Measurements from ENCODE around the gene CNTN5. TPM values are rescaled to one million over a fixed set of nuclear protein-coding genes. Genes with fewer than 3 reads are reported as not detected.
A peak's percentile ranks its signal among the peaks of the same experiment; 100 is the strongest.

The CNTN5 gene
- total RNA-seq, 1 experiment from 2014 or later = not detected

GRCh38 chr11:100354736-100355135 lies 1334.0 kb downstream of the CNTN5 start:
- peak; percentile 52 for DNase-seq
- H3K79me2 ChIP-seq (ENCODE audit: low read length) = no peaks in the 10 kb centered on the region
- peak; percentile 45; the same call in 1 of the 2 replicates for ATAC-seq
- H3K4me3 ChIP-seq (ENCODE audit: low read length) = no peak overlapping the region
- peaks cover 22% of the 10 kb centered on the region for H3K27me3 ChIP-seq (ENCODE audit: low read length)
- no peak overlapping the region for H2AFZ ChIP-seq (ENCODE audit: low read length)
- H3F3A ChIP-seq (ENCODE audit: low read length, unreplicated experiment) = no peaks in the 10 kb centered on the region
- H3K4me2 ChIP-seq (ENCODE audit: low read length) = no peak overlapping the region
- ChIA-PET CTCF (no interaction called here), POLR2A (ENCODE audit: unreplicated experiment) (no interaction called here)
- no peak overlapping the region for H3K9ac ChIP-seq (ENCODE audit: low read length)
- intact Hi-C loops (cut with micrococcal nuclease) = no loop called here
- no peaks in the 10 kb centered on the region for H3K9me3 ChIP-seq (ENCODE audit: low read length)
- H3K4me1 ChIP-seq (ENCODE audit: insufficient read depth, low read length) = no peaks in the 10 kb centered on the region
- H4K20me1 ChIP-seq (ENCODE audit: low read length) = no peaks in the 10 kb centered on the region
- H3K36me3 ChIP-seq (ENCODE audit: low read depth, low read length) = no peaks in the 10 kb centered on the region
- no peak overlapping the region for H3K27ac ChIP-seq (ENCODE audit: low read length)
- no peaks in the 10 kb centered on the region for H3K9me2 ChIP-seq (replicated peaks; ENCODE audit: low read length)
- BruUV-seq (replicated peaks) = no TSS peak
- TF ChIP-seq EZH2 (IDR thresholded peaks at IDR 0.05; ENCODE audit: low read length, unreplicated experiment) (no peak), EZH2phosphoT487 (IDR thresholded peaks at IDR 0.05; ENCODE audit: borderline replicate concordance, low read length) (no peak), CTCF (conservative IDR thresholded peaks at IDR 0.05; ENCODE audit: low read depth, low read length) (no peak)

GRCh38 chr11:100356035-100356434 lies 1335.3 kb downstream of the CNTN5 start:
- no peak overlapping the region for H3K27ac ChIP-seq (ENCODE audit: low read length)
- H3K9ac ChIP-seq (ENCODE audit: low read length) = no peak overlapping the region
- intact Hi-C loops (cut with micrococcal nuclease) = no loop called here
- H3K27me3 ChIP-seq (ENCODE audit: low read length) = peaks cover 16% of the 10 kb centered on the region
- H3K9me2 ChIP-seq (replicated peaks; ENCODE audit: low read length) = no peaks in the 10 kb centered on the region
- H3F3A ChIP-seq (ENCODE audit: low read length, unreplicated experiment) = no peaks in the 10 kb centered on the region
- H2AFZ ChIP-seq (ENCODE audit: low read length) = 0 out of 2 replicates have a peak overlapping the region, but pooled peaks have one; percentile 9
- H3K79me2 ChIP-seq (ENCODE audit: low read length) = no peaks in the 10 kb centered on the region
- DNase-seq = no peak
- ATAC-seq = no peak
- H3K4me3 ChIP-seq (ENCODE audit: low read length) = no peak overlapping the region
- TF ChIP-seq CTCF (conservative IDR thresholded peaks at IDR 0.05; ENCODE audit: low read depth, low read length) (no peak), EZH2phosphoT487 (IDR thresholded peaks at IDR 0.05; ENCODE audit: borderline replicate concordance, low read length) (no peak), EZH2 (IDR thresholded peaks at IDR 0.05; ENCODE audit: low read length, unreplicated experiment) (no peak)
- BruUV-seq (replicated peaks) = no TSS peak
- no peaks in the 10 kb centered on the region for H4K20me1 ChIP-seq (ENCODE audit: low read length)
- no peaks in the 10 kb centered on the region for H3K36me3 ChIP-seq (ENCODE audit: low read depth, low read length)
- CTCF ChIA-PET = no interaction called here
- H3K4me1 ChIP-seq (ENCODE audit: insufficient read depth, low read length) = no peaks in the 10 kb centered on the region
- POLR2A ChIA-PET (ENCODE audit: unreplicated experiment) = interaction anchor here (0.5 kb wide), 1 partner anchor 1755 kb away, joined by 14 read pairs; no protein-coding TSS in a partner anchor
- no peaks in the 10 kb centered on the region for H3K9me3 ChIP-seq (ENCODE audit: low read length)
- H3K4me2 ChIP-seq (ENCODE audit: low read length) = no peak overlapping the region

- ChIA-PET POLR2A (ENCODE audit: unreplicated experiment) (no interaction called here), CTCF (no interaction called here)
- no peak overlapping the region for H2AFZ ChIP-seq (ENCODE audit: low read length)
- H3K4me2 ChIP-seq (ENCODE audit: low read length) = no peak overlapping the region
- H3K9me3 ChIP-seq (ENCODE audit: low read length) = no peaks in the 10 kb centered on the region
- no peak overlapping the region for H3K9ac ChIP-seq (ENCODE audit: low read length)
- intact Hi-C loops (cut with micrococcal nuclease) = no loop called here
- no peak for ATAC-seq
- H3K4me3 ChIP-seq (ENCODE audit: low read length) = no peak overlapping the region
- H3K27ac ChIP-seq (ENCODE audit: low read length) = no peak overlapping the region
- H3K36me3 ChIP-seq (ENCODE audit: low read depth, low read length) = no peaks in the 10 kb centered on the region
- BruUV-seq (replicated peaks) = no TSS peak
- TF ChIP-seq CTCF (conservative IDR thresholded peaks at IDR 0.05; ENCODE audit: low read depth, low read length) (no peak), EZH2 (IDR thresholded peaks at IDR 0.05; ENCODE audit: low read length, unreplicated experiment) (no peak), EZH2phosphoT487 (IDR thresholded peaks at IDR 0.05; ENCODE audit: borderline replicate concordance, low read length) (no peak)
- H3F3A ChIP-seq (ENCODE audit: low read length, unreplicated experiment) = no peaks in the 10 kb centered on the region
- DNase-seq = no peak
- peaks cover 22% of the 10 kb centered on the region for H3K27me3 ChIP-seq (ENCODE audit: low read length)
- no peaks in the 10 kb centered on the region for H3K9me2 ChIP-seq (replicated peaks; ENCODE audit: low read length)
- H3K79me2 ChIP-seq (ENCODE audit: low read length) = no peaks in the 10 kb centered on the region
- H3K4me1 ChIP-seq (ENCODE audit: insufficient read depth, low read length) = no peaks in the 10 kb centered on the region
- H4K20me1 ChIP-seq (ENCODE audit: low read length) = no peaks in the 10 kb centered on the region
Observed at GRCh38 chr11:100359281-100359680, 1338.5 kb downstream of the CNTN5 start.
